ENCODE measurements around the gene NRG3. TPM values are rescaled to one million over a fixed set of nuclear protein-coding genes. Genes with fewer than 3 reads are reported as not detected.

The NRG3 gene
- total and polyA plus RNA-seq, 7 donors: 0.03 to 0.10 TPM; not detected in 5

- H3K4me3 ChIP-seq: no peak overlapping the region
- ATAC-seq (no peak), DNase-seq (no peak)
- no peak for TF ChIP-seq CTCF (IDR thresholded peaks at IDR 0.05)
- no peaks in the 10 kb centered on the region for H3K36me3 ChIP-seq (ENCODE audit: insufficient read depth in 1 of 2, low read depth in 1 of 2)
- intact Hi-C loops (cut with DNase I): no loop called here
- no peaks in the 10 kb centered on the region for H3K4me1 ChIP-seq
- H3K27ac ChIP-seq: no peak overlapping the region
- WGBS, 3 donors: 74 to 79% (median 76%) methylated on average over 4 of the region's 4 CpGs
- no peaks in the 10 kb centered on the region for H3K9me3 ChIP-seq
- no peaks in the 10 kb centered on the region for H3K27me3 ChIP-seq (ENCODE audit: insufficient read depth in 3 of 3, low read length in 2 of 3)
These were observed 359.2 kb downstream of the NRG3 start for GRCh38 chr10:82234173-82234572.

GRCh38 chr10:82236084-82236731 lies 361.2 kb downstream of the NRG3 start:
- DNase-seq (no peak), ATAC-seq (no peak)
- Histone ChIP-seq H3K27ac (no peak overlapping the region), H3K9me3 (no peaks in the 10 kb centered on the region), H3K36me3 (ENCODE audit: insufficient read depth in 1 of 2, low read depth in 1 of 2) (no peaks in the 10 kb centered on the region), H3K4me1 (no peaks in the 10 kb centered on the region), H3K27me3 (ENCODE audit: insufficient read depth in 3 of 3, low read length in 2 of 3) (no peaks in the 10 kb centered on the region), H3K4me3 (no peak overlapping the region)
- WGBS, 3 donors: 68 to 78% (median 69%) methylated on average over 4 of the region's 4 CpGs
- intact Hi-C loops (cut with DNase I): no loop called here
- no peak for TF ChIP-seq CTCF (IDR thresholded peaks at IDR 0.05)

GRCh38 chr10:82238291-82238690 lies 363.3 kb downstream of the NRG3 start:
- intact Hi-C loops (cut with DNase I): no loop called here
- WGBS, 3 donors: 71 to 80% (median 74%) methylated on average over 1 of the region's 1 CpG
- TF ChIP-seq CTCF (IDR thresholded peaks at IDR 0.05): no peak
- H3K4me3 ChIP-seq: no peak overlapping the region
- H3K36me3 ChIP-seq (ENCODE audit: insufficient read depth in 1 of 2, low read depth in 1 of 2): no peaks in the 10 kb centered on the region
- H3K4me1 ChIP-seq: no peaks in the 10 kb centered on the region
- no peak overlapping the region for H3K27ac ChIP-seq
- H3K9me3 ChIP-seq: no peaks in the 10 kb centered on the region
- no peak for ATAC-seq
- no peak for DNase-seq
- no peaks in the 10 kb centered on the region for H3K27me3 ChIP-seq (ENCODE audit: insufficient read depth in 3 of 3, low read length in 2 of 3)

- 65 to 74% (median 71%) methylated on average over 3 of the region's 3 CpGs for WGBS, 3 donors
- H3K4me1 ChIP-seq: no peaks in the 10 kb centered on the region
- H3K27me3 ChIP-seq (ENCODE audit: insufficient read depth in 3 of 3, low read length in 2 of 3): no peaks in the 10 kb centered on the region
- H3K36me3 ChIP-seq (ENCODE audit: insufficient read depth in 1 of 2, low read depth in 1 of 2): no peaks in the 10 kb centered on the region
- DNase-seq (no peak), ATAC-seq (no peak)
- H3K9me3 ChIP-seq: no peaks in the 10 kb centered on the region
- intact Hi-C loops (cut with DNase I): no loop called here
- H3K4me3 ChIP-seq: no peak overlapping the region
- H3K27ac ChIP-seq: no peak overlapping the region
- TF ChIP-seq CTCF (IDR thresholded peaks at IDR 0.05): no peak
These were observed 365.4 kb downstream of the NRG3 start for GRCh38 chr10:82240408-82240807.

GRCh38 chr10:82242778-82243177 lies 367.8 kb downstream of the NRG3 start:
- Histone ChIP-seq H3K4me1 (no peaks in the 10 kb centered on the region), H3K4me3 (no peak overlapping the region), H3K27me3 (ENCODE audit: insufficient read depth in 3 of 3, low read length in 2 of 3) (no peaks in the 10 kb centered on the region), H3K36me3 (ENCODE audit: insufficient read depth in 1 of 2, low read depth in 1 of 2) (no peaks in the 10 kb centered on the region), H3K27ac (no peak overlapping the region), H3K9me3 (no peaks in the 10 kb centered on the region)
- no peak for TF ChIP-seq CTCF (IDR thresholded peaks at IDR 0.05)
- WGBS, 3 donors: 39 to 62% (median 56%) methylated on average over 2 of the region's 2 CpGs
- DNase-seq: no peak
- intact Hi-C loops (cut with DNase I): no loop called here
- no peak for ATAC-seq
